Stimulated activated CD8-positive, alpha-beta memory T cell treated with anti-CD3 and anti-CD28 coated beads, Interleukin-2, amount 100 ng/mL, for 1 hour (primary cell): ENCODE data around the gene THSD7B.
"Not testable (repeated sequence)": the region's sequence is repeated elsewhere in the genome, so short reads cannot be mapped to it uniquely, and the experiment has no call there.

ENCODE experiments used
- DNase-seq, 2 donors: peaks; one replicate each; pipeline ENCODE4 v3.0.0-alpha.2; 2020; ENCODE audit warnings: low read depth in 2 of 2

Gene THSD7B

DNA sequence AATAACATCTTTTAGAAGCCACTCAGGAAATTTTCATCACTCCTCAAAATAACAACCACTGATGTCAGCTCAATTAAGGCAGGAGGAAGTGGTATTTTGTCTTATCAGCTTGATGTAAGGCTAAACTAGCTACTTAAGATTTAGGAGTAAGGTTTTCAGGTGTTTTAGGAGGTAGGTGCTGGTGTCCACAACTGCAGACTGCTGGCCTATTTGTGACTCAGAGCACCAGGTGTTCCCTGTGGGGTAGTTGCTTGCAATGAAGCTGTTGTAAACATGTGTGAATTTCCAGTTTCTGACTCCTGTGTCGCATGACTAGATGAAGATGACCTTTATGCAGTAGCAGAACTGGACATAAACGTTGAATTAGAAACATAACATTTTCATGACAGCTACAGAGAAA is 164.2 kb downstream of the THSD7B start:
- DNase-seq = no peak

DNA sequence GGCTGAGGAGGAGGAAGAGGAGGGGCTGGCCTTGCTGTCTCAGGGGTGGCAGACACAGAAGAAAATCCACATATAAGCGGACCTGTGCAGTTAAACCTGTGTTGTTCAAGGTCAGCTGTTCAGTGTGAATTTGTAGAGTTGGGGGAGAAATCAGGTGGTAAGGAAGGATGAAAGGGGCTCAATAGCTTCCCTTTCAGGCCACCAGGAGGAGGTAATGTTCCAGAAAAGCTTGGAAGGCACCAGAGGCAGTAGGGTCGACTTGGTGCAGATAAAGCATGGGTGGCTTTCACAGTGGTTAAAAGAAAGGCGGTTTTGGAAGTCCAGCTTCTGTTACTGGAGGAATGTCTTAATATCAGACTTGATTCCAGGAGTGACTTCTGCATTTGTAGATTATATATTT is 167.4 kb downstream of the THSD7B start:
- DNase-seq = no peak

DNA sequence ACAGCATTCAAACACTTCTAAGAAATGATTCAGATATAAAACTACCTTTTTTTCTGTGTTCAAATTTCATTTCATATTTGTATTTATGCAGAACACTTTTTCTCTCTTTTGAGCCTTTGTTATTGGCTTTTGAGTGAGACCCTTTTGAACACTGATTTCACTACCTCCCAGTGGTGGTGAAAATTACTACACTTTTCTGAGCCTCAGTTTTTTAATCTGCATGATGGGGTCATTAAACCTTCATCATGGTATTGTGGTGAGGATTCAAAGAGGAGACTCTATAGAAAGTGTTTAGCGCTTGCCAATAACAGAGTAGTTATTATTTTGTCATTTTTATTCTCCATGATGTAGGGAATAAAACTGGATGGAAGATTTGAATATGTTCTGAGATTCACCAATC is 169.8 kb downstream of the THSD7B start:
- DNase-seq = no peak

DNA sequence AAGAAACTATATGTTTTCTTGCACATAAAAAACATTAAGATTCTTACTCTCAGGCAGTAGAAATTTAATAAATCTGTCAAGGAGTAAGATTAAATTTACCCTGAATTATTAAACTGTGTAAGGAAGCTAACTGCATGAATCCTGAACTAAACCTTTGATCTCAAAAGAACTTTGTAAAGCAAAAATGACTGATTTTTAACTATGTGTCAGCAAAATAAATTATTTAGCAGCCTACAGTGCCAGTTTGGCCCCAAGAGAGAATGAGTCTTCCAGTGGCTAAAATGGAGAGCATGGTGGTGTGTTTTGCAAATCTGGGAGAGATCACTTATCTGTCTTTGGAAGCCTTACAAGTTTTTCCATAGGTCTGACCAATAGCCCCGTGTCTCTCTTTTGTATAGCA is 190.7 kb downstream of the THSD7B start:
- no peak for DNase-seq

DNA sequence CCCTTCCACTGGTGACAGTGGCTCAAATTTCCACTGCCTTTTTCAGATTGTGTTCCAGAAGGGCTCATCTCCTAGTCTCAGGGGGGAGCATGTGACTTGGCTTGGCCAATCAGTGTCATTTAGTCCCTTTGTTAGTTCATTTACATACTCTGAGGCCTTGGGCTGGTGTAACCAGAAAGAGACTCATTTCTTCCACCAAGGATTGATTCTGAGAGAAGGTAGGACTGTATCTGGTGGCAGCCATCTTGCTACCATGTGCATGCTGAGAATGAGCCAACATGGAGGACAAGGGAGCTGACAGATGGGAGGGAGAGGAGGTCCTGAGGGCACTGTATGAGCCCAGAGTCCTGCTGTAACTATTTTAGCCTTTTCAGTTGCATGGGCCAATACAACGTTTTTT is 191.7 kb downstream of the THSD7B start:
- DNase-seq = no peak

DNA sequence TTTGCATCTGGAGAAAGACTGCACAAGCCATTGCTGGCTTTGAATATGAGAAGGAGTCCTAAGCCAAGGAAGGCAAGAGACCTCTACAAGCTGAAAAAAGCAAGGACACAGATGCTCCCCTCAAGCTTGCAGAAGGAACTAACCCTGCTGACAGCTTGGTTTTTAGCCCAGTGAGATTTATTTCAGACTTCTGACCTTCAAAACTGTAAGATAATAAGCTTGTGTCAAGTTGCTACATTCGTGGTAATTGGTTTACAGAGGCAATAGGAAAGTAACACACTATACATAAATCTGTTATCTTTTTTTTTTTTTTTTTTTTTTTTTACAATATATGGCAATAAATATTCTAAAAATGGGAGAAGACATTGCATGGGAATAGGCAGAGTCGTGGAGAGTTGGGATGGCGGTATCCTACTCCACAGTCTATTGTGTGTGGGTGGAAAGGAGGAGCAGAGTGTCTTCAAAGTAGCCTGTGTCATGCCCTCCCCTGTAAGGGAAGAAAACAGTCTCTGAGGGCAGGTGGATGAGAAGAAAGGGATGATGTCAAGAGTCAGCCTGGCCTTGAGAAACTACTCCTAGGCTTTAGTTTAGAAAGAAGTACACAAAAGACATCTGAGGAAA is 196.9 kb downstream of the THSD7B start:
- no peak for DNase-seq

DNA sequence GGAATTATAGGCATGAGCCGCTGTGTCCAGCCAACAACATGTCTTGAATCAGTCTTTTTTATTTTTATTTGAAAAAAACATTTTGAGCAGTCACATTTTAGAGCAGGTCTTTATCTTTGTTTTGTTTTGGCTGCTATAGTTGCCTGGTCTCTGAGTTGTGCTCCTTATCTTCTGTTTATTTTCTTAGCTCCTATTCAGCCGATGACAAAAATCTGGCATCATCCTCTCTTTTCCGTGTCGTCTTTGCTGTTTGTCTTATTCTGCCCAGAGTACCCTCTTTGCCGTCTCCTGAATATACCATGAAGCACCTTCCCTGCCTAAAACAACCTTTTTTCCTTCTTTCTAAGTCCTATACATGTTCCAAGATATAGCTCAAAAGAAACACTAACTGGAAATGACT is 201.1 kb downstream of the THSD7B start:
- DNase-seq = no peak

DNA sequence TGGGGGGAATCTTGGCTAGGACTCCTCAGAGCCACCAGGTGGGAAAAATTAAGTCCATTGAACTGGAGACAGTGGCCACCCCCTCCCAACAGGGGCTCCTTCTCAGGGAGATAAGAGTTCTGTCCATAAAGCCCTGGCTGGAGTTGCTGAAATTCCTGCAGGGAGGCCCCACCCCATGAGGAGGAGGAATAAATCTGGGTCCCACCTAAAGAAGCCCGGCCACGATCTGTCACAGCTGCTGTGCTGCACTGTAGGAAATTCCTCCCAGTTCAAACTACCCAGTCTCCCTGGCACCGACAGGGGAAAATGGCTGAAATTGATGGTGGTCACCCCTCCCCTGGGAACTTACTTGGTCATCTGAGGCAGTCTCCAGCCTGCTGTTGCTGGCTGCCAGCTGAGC is 215.0 kb downstream of the THSD7B start:
- DNase-seq = no peak

DNA sequence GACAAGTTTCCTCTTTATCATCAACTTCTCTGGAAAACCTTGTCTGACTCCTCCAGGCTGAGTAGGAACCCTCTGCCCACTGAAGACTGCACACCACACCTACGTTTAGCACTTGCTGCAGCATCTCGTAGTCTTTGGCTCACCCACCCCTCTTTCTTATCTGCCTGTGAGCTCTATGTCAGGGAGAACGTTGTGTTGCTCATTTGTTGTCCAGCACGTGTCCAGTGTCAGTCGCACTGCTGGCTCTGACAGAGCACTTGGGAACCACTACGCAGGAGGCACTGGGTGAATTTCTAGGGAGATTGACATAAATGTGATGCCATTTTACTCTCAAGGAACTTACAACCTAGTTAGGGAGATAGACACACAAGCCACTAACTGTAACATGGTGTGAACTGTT is 216.3 kb downstream of the THSD7B start:
- not testable (repeated sequence) for DNase-seq

DNA sequence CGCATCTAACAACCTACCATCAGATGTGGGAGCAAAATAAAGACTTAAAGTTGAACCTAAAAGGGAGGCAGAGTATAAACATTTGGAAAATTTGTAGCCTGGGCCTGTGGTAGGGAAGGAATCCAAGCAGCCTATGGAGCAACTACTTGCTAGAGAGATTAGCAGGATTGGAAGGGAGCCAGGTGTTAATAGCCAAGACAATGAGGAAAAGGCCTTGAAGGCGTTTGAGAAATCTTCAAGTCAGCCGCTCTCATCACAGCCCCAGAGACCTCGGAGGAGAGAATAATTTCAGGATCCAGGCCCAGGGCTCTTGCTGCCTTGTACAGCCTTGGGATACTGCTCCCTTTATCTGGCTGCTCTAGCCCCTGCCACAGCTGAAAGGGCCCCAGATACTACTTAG is 219.7 kb downstream of the THSD7B start:
- no peak for DNase-seq

DNA sequence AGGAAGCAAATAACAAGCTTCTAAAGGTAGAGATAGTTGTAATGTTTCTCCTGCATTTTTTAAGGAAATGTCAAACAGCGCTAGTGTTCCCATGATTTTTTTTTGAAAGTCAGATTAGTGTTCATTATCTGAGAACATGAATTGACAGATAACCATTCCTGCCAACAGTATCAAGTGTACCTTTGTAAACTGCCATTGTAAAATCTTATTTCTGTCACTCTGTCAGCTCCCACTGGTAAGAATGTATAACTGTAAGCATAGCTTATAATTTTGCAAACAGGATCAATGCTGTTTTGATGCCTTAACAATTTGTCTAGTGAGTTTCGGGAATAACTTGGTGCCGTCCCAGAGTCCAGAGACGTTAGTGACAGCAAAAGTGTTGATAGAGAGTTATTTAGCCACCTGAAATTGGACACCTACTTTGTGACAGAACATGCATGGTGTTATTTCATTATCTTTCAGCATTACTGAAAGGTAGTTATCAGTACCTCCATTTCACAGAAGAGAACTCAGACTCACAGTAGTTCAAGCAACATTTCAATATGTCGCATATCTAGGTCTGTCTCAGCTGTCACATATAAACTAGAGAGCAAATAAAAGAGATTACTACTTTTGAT is 221.4 kb downstream of the THSD7B start:
- DNase-seq = no peak

DNA sequence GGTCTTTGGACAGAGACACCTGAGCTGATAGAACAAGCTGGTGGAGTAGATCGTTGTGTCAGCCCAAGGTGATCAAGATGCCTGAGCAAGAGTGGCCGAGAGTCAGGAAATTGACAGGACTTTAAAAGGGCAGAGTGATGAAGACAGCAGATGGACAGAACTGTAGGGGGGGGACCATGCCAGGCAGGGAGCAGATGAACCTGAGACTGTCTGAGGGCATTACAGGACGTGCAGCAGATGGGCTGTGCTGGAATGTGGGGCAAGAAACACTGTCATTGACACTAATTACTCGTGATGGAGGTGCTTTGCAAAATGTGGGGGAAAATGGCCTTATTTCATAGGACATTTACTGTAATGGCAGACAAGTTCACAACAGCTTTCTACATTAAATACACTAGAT is 225.0 kb downstream of the THSD7B start:
- DNase-seq = no peak

DNA sequence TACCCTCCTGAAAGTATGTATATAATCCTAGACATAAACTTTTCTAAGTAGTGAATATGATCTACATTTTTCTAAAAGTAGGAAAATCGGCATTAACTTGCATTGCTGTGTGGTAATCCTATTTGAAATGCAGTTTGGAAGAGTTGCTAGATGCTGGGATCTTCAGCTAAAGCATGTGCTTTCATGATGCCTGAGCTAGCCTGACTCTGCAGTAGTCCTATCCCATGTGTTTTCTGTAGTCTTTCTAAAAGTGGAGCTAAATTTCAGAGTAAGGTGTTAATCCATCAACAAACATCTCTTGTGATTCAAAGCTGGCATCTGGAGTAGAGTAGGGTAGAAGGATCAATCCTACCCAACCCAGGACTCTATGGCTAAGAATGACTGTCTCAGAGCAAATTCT is 229.4 kb downstream of the THSD7B start:
- DNase-seq = no peak

DNA sequence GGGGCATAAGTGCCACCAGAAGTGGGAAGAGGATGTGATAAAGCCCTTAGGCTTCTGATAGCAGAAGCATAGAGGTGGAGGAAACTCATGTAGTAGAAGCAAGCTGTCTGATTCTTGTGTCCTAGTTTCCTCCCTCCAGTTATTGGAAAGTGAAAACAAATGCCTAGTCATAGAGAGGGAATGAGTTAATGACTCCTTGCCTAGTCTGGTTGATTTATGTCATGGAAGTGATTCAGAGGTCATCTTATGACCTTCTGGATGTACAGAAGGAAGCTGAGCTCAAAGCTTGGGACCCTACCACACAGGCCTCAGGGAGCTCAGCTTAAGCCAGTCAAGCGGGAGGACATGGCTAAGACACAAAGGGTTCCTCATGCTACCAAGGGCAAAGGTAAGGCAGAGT is 232.2 kb downstream of the THSD7B start:
- DNase-seq = no peak

DNA sequence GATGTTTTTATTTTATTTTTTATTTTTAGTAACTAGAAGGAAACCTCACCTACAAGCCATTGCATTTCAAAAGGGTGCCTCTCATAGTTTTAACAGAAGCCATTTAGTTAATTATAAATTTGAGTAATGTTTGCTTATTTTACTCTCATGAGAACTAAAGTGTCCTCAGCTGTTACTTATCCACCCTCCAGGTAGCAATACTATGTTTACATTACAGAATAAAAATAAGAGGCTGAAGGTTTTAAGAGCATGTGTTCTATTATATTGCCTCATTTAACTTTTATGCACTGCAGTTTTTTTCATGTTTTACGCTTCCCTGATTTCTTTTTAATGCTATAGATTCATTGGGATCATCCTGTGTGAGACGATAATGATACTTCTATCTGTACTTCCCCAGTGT is 235.5 kb downstream of the THSD7B start:
- DNase-seq = no peak

DNA sequence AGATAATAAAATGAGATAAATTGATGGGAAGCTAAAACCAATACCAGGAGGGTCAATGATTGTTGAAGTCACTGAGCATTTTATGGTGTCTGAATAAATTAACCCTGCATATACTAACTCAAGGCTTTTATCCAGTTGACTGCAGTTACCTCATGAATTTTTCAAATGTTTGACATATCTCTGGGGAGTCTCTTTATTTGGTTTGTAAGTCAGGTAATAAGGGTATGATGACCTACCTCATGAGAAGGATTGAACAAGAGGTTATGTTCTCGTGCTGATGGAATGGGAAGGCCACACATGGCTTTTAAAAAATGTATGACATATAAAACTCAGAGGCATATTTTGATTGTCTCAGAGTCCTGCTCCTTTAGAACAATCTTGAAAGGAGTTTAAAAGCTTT is 237.6 kb downstream of the THSD7B start:
- DNase-seq = no peak

DNA sequence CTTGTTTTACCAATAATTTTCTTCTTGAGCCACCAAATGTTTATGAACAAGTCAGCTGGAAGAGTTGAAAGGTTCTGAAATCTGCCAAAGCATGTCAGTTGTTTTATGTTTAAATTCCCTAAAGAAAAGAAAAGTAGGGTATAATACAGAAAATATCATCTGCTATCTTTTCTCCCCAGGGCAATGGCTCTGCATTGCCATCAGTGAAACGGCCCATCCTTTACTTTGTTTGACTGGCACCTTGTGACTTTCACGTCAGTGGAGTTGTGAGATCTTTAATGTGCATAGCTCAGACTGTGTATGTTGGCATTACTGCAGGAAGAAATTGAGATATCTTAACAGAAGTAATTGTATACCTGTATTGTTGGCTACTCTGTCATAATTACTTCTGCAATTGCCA is 239.9 kb downstream of the THSD7B start:
- no peak for DNase-seq

DNA sequence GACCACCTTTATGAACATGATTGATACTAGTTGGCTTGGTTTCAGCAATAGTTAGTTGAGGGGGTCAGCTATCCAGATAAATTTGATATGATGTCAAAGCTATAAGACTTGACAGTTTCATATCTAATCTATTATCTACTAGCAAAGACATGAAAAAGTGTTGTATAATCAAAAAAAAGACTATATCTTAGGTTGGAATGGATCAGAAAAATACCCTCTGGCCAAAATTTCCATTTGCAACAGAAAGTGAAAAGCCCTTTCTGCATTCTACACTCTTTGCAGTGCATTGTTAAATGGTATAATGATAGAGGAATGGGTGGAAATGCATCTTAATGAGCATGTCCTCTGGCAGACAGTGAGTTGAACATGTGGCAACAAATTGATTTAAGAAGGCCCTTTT is 242.6 kb downstream of the THSD7B start:
- no peak for DNase-seq

DNA sequence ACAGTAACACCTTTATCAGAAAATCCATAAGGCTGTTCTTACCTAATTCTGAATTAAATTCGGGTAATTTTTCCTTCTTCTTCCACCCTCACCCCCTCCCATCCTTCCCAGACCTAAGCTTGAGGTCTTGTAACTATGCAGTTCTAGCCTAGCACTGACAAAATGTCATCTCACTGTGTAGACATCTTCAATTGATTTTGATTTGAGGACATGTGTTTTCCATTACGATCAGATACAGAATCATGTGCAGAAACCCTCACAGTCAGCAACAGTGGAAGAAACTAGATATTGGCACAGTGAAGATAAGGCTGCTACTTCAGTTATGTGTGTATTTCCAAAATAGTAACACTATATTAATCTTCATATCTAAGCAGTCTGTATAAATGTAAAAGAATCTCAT is 244.6 kb downstream of the THSD7B start:
- no peak for DNase-seq

DNA sequence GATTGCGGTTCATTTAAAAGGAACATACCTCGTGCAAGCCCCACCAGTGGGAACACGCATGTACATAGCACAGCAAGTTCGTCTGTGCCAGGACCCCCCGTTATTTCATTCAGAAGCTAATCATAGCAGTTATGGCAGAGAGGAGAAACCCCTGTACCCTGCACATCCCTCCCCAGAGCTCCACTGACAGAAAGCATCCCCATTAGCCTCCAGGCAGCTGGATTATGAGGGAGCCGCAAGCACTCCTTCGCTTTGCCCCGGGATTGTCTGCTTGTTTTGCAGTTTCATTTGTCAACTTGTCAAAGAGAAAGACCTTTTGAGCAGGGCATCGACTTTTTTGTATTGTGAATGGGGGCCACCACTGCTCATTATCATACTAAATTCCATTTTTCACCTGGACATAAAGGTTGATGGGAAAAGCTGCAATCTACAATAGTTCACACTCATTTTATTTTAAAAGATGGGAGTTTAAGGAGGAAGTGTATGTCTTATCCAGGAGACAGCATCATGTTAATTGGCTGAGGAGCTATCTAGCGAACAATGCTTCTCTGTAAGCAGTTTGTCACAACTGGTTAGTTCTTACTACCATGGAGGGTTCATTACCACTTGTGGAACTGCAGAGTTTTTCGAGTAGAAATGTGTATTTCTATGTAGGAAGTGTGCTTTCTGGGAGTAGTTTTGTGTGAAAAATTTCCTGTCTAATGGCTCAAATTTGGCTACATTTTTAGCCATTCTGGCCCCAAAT is 255.3 kb downstream of the THSD7B start:
- DNase-seq = no peak

DNA sequence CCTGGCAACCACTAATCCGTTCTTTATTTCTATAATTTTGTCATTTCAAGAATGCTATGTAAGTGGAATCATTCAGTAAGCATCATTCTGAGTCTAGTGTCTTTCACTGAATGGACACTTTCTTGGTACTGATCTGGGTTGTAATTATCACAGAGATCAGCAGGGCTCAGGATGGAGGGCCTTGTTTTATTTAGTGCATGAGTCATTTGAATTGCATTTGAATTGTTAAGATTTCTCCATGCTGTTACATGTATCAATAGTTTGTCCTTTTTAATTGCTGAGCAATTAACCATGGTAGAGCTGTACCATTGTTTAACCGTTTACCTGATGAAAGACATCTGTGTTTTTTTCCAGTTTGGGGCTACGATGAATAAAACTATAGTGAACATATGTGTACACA is 256.4 kb downstream of the THSD7B start:
- DNase-seq = no peak

DNA sequence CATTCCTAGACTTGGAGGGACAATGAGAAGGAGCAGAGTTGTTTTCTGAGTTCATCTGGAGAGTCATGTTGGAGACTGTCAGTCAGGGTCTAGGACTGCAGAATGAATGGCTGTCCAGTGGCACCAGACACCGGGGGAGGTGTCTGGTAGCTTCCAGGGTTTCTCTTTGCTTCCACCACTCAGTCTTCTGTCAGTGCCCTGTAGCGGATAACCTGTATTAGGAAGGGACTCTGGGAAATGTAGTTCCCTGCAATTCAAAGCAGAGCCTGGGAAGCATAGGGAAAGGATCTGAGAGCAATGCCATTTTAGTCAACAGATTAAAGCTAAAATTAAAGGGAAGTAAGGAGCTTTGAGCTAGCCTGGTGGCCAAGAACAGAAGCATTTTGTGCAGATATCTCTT is 257.9 kb downstream of the THSD7B start:
- DNase-seq = no peak

DNA sequence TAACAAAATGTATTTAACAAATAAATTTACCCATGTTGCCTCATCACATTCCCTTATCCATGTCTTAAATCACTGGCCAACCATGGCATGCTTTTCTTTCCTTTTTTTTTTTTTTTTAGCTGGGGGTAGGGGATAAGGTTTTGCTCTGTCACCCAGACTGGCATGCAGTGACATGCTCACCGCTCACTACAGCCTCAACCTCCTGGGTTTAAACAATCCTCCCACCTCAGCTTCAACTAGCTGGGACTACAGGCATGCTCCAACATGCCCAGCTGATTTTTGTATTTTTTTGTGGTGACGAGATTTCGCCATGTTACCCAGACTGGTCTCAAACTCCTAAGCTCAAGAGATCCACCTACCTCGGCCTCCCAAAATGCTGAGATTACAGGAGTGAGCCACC is 266.4 kb downstream of the THSD7B start:
- DNase-seq = no peak

DNA sequence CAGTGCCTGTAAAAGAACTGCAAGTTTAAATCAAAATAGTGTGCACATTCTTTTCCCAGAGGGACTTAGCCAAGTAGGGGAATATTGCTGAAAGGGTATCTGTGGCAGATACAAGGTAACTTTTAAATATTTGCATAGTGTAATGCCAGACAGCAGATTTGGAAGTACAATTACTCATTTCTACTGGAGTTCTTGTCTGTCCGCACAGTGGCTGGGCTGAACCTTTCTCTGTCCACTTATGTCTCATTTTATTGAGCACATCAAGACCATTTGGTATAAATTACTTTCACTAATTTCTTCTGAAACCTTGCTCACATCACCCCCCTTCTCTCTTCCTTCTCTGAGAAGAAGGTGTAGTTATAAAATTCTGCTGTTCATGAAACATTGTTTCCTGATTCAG is 271.3 kb downstream of the THSD7B start:
- no peak for DNase-seq
